ENCODE results near the gene TXNL1.
"Not testable (repeated sequence)": the region's sequence is repeated elsewhere in the genome, so short reads cannot be mapped to it uniquely, and the experiment has no call there.

TXNL1 gene

DNA sequence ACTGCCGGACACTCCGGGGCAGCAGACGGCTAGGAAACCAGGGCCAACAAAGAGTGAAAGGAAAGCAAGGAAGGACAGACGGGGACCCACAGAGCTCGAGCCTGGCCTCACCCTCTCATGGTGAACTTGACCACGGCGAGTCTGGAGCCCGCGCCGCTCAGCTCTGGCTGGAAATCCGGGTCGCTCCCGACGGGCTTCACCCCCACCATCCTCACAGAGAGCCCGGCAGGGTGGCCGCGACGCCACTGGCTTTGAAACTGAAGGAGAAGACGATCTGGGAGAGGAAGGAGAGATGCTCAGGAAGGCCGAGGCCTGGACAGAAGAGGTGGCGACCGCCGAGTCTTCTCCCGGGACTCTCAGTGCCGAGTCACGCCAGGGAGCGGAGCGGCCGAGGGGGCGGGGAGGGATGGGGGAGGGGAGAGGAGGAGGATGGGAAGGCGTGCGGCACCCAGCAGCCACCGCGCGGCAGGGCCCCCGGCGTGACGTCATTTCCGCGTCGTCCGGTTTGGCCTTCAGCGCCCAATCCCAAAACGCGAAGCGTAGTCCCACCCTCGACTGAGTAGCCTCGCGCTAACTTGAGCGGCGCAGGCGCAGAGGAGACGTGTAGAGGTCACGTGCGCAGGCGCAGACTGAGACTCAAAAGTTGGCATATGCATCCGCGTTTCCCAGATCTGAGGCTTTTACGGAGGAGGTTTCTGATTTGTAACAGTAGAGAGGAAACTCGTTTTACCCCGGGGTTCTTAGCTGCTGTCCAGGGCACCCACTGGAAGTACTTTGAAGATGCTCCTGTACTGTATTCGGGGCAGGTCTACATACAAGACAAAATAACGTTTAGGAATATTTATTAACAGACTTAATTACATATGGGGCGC is at the start of gene TXNL1:
Gene TXNL1, minus strand, starts transcription at position 361 of the 872 bp plus-strand sequence. Its CDS starts 152 bp downstream, at position 209.
- peak; percentile 98 to 99 for DNase-seq

DNA sequence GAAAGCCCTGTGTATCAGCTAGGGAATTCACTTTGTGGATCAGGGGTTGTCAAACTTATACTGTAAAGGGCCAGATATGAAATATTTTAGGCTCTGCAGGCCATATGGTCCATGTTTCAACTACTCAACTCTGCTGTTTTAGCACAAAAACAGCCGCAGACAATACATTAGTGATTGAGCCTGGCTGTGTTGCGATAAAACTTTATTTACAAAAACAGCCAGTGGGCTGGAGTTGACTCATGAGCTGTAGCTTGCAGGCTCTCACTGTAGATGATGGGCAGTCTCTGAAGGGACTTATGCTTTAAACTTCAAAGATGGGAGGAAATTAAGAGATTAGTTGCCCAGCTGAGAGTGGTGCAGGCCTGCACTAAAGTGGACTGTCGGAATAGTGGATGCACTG is 45.9 kb upstream of the TXNL1 start:
- no peak for DNase-seq

DNA sequence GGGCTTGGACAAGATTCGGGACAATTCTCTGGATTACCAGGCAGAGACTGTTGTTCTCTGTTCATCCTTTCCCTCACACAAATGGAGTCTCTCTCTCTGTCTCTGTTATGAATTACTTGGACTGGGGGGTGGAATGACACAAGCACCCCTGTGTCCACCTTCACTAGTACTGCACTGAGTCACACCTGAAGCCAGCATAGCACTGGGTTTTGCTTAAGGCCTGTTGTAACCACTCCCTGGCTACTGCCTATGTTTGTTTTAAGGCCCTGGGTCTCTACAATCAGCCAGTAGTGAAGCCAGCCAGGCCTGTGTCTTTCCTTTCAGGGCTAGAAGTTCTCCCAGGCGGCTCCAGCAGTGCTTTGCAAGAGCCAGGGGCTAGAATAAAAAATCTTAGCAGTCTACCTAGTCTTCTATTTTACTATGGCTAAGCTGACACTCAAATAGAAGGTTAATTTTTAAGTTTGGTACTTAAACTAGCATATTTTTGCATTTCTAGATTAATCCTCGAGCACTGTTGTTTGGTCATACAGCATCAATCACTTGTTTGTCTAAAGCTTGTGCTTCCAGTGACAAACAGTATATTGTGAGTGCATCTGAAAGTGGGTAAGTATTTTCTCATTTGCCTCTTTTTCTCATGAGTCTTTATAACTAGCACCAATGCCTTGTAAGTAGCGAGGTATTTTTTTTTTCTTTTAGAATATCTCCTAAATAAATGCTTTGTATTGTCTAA is 40.6 kb upstream of the TXNL1 start:
- no peak for DNase-seq

DNA sequence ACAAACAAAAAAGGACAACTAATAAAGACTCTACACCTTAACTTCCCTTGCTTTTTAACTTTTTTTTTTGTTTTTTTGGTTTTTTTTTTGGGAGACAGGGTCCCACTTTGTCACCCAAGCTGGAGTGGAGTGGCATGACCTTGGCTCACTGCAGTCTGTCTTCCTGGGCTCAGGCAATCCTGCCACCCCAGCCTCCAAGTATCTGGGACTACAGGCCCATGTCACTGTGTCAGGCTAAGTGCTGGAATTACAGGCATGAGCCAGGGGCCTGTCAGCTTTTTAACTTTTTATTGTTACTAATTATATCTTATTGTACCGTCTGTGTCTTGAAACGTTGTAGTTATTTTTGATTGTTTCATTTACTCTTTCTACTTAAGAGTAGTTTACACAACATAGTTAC is 38.2 kb upstream of the TXNL1 start:
- no peak for DNase-seq

DNA sequence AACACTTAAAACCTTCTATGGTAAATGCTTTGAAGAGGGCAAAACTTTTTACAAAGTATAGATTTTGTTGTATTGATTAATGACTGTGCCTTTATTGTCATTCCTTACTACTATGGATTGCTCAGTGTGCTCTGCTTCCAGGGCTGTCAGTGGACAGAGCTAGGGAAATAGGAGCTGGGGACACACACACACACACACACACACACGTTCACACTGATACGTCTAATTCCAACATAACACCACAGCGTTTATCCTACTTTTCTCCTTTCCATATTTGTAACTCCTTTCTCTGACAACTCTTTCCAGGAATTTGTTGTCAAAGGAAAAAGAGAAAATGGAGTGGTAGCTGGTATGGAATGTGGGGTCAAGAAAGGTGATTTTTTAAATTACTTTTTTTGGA is 34.6 kb upstream of the TXNL1 start:
- no peak for DNase-seq

DNA sequence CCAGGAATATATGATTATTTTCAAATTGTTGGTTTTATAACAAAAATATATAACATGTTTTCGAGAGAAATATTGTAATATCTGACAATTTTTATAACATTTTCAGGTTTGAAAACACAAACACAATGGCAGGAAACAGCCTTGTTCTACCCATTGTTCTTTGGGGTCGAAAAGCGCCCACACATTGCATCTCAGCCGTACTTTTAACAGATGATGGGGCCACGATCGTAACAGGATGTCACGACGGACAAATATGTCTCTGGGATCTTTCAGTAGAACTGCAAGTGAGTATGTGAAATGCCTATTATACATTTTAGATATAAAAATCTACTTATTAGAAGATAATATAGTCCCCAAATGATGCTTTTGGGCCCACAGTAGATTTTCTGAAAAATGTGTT is 34.0 kb upstream of the TXNL1 start:
- no peak for DNase-seq

DNA sequence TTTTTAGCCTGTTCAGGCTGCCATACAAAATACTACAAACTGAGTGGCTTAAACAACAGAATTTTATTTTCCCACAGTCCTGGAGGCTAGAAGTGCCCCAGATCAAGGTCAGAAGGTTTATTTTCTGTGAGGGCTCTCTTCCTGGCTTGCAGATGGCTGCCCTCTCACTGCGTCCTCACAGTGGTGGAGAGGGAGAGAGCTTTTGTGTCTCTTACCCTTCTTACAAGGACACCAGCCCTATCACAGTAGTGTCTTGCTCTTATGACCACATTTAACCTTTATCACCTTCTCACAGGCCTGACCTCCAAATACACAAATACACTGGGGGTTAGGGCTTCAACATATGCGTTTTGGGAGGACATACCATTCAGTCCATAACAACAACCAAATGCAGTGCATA is 24.5 kb upstream of the TXNL1 start:
- DNase-seq: no peak

DNA sequence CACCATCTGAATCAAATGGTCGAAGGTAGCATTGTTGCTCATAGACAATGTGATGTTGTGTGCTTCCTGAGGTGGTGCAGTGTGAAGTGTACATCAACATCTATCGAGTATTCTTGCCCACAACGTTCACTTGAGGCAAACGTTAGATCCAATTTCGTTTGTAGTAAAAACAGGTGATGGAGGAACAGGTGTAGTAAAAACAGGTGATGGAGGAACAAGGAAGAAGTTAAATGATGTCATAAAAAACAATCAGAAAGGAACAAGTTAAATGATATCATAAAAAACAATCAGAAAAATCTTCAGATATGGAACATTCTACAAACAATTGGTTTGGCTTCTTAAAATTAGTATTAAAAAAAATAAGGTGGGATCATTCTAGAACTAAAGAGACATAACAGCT is 24.1 kb upstream of the TXNL1 start:
- no peak for DNase-seq

DNA sequence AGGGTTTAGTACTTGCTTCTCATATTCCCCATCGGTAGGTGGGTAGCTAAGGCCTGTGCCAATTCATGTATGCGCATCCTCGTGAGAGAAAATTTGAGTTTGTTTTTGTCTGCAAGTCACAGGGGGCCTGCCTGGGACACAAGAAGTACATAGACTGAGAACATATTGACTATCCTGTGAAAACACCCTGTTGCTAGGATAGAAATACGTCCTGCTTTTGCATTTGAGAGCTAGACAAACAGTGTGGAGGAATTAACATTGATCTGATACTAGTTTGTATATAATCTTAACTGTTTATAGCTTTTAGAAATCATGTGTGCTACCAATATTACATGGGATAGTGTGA is 23.6 kb upstream of the TXNL1 start:
- no peak for DNase-seq

DNA sequence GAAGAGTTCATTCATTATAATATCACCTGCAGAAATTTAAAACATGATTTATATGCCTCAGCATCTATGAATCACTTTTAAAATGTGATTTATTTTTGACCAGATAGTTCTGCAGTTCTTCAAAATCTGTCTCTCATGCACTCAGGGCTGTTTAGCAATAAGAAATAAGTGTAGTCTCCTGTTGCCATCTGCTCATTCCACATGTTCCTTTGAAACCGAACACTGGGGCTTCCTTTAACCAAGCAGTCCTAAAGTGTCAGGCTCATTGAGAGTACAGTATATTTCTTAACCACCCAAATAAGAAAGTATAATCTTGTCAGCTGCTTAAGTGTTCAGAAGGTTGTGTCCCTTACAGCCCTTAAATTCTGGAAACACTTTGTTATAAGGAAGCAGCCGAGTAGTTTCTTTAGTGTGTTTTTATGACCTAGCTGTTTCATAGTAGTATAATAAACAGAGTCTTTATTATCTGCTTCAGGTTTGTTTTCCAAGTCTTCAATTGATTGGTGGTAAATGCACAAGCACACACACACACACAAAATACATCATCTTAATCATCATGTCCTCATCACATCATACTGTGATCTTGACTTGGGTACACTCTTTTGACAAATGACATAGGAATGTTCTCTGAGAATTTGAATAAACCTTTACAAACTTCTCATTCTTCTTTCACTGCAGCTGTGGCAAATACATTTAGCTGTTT is 23.1 kb upstream of the TXNL1 start:
- DNase-seq: no peak

DNA sequence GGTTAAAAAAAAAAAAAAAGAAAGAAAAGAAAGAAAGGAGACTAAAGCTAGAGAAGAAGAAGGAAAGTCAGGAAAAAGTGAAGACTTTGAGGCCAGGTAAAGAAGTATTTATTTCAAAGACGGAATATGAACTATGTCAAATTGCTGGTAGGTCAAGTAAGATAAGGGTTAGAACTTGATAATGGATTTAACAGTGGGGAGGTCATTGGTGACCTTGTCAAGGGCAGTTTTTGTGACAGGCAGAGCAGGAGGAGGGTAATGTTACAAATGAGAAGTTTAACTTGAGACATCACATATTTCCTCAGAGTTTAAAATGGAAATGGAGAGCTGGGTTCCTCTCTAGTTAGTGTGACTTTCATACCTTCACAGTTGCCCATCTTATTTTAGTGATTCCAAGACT is 22.3 kb upstream of the TXNL1 start:
- DNase-seq: no peak

DNA sequence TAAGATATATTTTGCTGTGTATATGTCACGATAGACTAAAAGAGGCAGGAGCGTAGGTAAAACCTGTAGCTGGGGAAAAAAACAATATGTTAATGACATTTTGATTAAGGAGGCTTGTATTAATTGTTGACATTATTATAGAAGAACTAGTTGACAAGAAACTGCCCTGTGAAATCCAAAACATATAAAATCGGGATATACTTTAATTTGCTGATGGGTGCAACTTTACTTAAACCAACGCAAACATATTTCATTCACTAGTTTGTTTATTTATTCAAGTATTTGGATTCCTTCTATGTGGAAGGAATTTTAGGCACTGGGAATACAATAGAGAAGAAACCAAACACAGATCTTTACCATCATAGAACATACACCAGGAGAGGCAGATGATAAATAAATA is 20.7 kb upstream of the TXNL1 start:
- DNase-seq: no peak

DNA sequence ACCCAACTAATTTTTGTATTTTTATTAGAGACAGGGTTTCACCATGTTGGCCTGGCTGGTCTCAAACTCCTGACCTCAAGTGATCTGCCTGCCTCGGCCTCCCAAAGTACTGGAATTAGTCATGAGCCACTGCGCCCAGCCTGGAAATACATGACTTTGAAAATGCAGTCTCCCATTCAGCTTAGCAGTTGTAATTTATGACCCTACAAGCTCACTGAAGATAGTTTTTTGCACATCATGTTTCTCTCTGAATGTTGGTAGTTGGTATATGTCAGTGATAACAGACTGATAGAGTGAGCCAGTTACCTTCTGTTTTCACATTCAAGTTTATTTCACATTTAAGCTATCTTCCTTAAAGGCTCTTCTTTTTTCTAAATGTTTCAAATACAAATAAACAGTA is 19.9 kb upstream of the TXNL1 start:
- no peak for DNase-seq

DNA sequence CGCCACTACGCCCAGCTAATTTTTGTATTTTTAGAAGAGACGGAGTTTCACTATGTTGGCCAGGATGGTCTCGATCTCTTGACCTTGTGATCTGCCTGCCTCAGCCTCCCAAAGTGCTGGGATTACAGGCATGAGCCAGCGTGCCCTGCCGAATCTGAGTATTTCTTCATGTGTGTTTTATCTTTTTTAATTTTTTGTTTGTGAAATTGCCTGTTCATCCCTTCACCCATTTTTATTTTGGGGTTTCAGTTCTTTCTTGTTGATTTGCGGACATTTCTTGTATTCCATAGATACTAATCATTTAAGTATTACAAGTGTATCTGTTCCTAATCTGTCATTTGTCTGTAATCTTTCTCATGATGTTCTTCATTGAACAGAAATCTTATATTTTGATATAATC is 15.9 kb upstream of the TXNL1 start:
- DNase-seq: not testable (repeated sequence)

DNA sequence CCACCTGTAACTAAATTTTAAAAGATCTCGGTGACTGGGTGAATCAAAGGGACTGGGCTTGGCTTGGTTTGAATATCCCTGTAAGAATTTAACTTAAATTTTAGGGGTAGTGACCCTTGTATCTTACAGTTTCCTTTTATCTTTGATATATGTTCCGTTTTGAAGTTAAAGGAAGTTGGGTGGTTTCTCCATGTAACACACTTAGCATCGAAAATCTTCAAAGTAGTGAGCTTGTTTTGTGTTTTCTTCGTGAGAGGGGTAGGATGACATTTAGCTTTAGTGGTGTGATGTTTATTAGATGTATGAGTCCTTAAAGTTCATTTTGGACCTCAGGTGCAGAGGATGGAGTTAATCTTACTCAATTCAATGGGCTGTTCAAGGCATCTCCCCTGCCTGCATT is 14.4 kb upstream of the TXNL1 start:
- no peak for DNase-seq

DNA sequence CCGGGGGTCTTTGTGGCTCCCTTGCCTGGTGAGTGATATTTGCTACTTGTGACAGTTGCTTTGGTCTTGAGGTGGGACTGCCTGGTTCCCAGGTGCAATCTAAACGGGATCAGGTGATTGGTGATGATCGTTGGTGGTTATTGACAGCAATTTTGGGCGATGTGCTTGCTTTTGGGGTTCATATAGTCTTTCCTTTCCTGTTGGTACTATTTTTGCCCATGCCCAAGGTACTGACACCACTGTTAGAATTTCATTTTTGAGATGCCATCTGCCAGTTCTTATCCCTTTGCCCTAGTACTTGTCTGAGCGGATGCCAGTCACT is 13.3 kb upstream of the TXNL1 start:
- no peak for DNase-seq

DNA sequence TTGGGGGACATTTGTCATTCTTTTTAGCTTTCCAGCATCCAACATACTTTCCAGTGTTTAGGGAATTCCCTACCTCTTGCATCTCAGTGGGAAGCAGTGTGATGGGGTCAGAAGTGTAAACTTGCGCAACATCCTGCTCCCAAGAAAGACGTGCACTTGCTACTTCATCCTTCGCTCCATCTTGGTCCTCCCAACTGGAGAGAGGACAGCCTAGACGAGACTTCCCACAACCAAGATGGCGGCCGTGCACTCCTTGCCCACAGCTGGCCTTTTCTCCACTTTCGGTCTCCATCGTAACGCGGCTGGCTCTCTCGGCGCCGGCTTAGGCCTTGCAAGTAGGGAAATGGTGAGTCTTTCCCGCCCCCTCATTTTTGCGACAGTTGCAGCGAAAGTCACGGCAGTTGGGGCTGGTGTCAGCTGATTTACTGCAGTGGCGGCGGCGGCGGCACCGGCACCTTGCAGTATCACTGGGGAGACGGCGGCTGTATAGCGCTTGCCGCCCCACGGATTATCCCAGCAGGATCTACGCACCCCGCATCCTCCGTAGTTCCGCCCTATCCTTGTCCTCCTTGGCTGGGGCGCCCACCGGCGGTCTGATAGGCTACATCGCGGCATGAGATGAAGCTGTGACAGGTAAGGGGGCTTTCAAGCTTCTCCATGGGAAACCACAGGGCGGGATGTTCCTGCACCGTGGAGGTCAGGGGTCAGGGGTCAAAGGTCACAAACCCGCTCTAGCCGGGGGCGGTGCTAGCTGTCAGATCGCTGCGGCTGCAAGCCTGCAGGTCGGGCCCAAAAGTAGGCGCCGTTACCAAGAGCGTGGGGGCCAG is 12.8 kb upstream of the TXNL1 start, which contains the start of gene WDR7:
Gene WDR7, plus strand, starts transcription at position 416 of the 827 bp plus-strand sequence. CDS start 21,157 bp downstream, outside the sequence.
- peak; percentile 97 for DNase-seq

DNA sequence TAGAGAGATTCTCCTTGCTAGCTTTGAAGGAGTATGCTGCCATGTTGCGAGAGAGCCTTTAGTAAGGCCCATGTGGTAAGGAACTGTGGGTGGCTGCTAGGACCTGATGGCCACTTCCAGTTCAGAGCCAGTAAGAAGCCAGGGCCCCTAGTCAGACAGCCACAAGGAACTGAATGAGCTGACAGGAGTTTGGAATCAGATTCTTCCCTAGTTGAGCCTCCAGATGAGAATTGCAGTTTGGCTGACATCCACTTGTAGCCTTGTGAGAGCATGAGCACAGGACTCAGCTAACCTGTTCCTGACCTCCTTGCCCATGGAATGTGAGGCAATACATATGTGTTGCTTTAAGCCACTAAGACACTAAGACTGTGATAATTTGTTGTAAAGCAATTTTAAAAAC is 11.6 kb upstream of the TXNL1 start:
- no peak for DNase-seq

DNA sequence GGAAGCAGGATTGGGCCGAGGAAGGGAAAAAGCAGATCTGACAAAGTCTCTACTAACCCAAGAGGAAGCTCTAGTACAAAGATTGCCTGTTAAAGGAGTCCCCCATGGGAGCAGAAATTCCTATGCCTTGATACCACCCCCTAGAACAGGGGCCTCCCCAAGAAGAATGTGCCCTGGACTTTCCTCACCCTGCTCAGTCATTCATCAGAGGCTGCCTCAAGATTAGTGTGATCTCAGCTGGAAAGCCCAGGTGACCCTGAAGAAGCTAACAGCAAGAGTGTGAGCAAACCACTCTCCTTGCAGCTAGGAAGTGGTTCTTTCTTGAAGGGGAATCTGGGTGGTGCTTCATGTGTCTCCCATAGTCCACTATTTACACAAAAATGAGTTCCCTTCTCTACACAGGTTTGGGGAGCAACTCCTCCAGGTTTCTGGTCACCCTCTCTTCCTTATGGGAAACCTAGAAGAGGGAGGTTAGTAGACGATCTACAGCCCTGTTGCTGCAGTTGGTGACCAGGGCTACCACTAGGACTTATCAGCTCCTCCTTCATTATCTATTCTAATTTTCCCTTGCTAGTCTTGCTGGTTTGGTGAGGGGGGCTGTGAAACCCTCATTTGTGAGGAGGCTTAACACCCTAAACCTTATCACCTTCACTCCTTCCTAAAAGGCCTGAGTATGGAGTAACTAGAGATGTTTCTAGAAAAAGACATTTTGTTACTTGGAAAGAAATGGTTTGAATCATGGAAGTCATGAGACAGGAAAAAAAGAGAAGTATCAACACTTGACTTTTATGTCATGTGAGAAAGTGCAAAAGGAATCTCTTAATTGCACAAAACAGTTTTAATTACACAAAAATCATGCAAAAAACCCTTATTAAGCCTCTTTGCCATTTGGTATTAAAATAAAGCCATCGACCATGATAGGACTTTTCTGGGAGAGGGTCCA is 9.8 kb upstream of the TXNL1 start:
- DNase-seq: no peak

DNA sequence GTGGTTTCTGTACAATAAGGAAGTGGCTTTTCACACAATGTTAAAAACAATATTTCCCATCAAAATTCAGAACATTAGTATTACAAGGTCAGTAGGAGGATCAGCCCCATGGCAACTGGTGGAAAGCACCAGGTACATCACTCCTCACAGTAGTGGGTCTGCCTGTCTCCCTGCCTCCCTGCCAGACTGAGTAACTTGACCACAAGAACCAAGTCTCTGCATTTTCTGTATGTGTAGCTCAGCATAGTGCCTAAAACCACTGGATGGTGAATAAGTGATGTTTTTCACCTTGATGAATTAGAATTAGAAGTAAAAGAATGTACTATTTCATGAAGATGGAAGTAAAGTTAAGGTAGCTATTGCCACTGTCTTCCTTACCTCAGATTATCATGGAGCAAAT is 8.7 kb upstream of the TXNL1 start:
- DNase-seq: no peak

DNA sequence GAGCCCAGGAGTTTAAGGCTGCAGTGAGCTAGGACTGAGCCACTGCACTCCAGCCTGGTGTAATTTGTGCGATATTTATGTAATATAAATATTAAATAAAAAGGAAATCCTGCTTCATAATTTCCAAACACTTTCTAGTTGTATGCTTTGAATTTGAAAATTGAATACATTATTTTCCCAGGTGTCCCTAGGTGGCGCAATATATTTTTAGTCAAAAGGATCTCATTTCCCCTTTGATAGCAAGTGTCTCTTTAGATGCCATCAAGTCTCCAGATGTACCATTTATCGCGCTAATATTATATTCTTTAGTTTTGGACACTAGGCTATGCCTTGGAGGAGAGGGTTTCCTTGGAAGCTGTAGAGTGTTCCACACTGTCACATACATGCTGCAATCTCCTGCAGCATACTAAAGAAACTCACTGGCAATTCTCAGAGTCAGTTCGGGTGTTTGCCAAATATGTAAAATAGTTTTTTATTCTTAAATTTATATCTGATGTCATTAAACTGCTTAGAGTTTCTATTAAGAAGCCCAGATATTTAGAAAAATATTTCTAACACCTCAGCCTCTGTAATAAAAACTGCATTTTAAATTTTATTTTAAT is 7.1 kb upstream of the TXNL1 start:
- DNase-seq: peak in 1 of 2 donors; percentile 54
